B cell (primary cell): ENCODE results near the gene RNF223.

ENCODE experiments used
- EZH2 ChIP-seq: IDR thresholded peaks from 2 replicates; pipeline ENCODE4 v1.6.1; 2012; ENCODE audit warnings: borderline replicate concordance, low read depth, mild to moderate bottlenecking, moderate library complexity, low read length; ENCODE audit not compliant: insufficient read depth, poor library complexity, severe bottlenecking
- TF ChIP-seq, protein P1 (sequence below): fragments of 200-600 bp; IDR thresholded peaks from one replicate; pipeline ENCODE4 v1.8.0; 2022; ENCODE audit warnings: antibody characterized with exemption, mild to moderate bottlenecking

GRCh38 chr1:1080951-1081310 lies 6.8 kb upstream of the RNF223 start:
- TF ChIP-seq, protein P1, sequence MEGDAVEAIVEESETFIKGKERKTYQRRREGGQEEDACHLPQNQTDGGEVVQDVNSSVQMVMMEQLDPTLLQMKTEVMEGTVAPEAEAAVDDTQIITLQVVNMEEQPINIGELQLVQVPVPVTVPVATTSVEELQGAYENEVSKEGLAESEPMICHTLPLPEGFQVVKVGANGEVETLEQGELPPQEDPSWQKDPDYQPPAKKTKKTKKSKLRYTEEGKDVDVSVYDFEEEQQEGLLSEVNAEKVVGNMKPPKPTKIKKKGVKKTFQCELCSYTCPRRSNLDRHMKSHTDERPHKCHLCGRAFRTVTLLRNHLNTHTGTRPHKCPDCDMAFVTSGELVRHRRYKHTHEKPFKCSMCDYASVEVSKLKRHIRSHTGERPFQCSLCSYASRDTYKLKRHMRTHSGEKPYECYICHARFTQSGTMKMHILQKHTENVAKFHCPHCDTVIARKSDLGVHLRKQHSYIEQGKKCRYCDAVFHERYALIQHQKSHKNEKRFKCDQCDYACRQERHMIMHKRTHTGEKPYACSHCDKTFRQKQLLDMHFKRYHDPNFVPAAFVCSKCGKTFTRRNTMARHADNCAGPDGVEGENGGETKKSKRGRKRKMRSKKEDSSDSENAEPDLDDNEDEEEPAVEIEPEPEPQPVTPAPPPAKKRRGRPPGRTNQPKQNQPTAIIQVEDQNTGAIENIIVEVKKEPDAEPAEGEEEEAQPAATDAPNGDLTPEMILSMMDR = no peak
- no peak for TF ChIP-seq EZH2
